Parathyroid adenoma (tissue), 2 donors: ENCODE measurements around the gene EVA1C.

Source experiments
- H2AFZ ChIP-seq: fragments of 300-600 bp; sonication (generic); one replicate; pipeline ENCODE4 v1.7.0; 2017; ENCODE audit warnings: antibody characterized with exemption, mild to moderate bottlenecking
- H3K27ac ChIP-seq: fragments of 300-600 bp; sonication (generic); one replicate; pipeline ENCODE4 v1.7.0; 2017
- H3K27me3 ChIP-seq: fragments of 300-600 bp; sonication (generic); one replicate; pipeline ENCODE4 v1.7.0; 2017; ENCODE audit warnings: low read length; ENCODE audit not compliant: control insufficient read depth, insufficient read depth
- H3K36me3 ChIP-seq: fragments of 300-600 bp; sonication (generic); one replicate; pipeline ENCODE4 v1.7.0; 2017; ENCODE audit warnings: low read length; ENCODE audit not compliant: control insufficient read depth, insufficient read depth
- H3K4me1 ChIP-seq: fragments of 300-600 bp; sonication (generic); one replicate; pipeline ENCODE4 v1.7.0; 2017; ENCODE audit warnings: control low read depth
- H3K4me2 ChIP-seq: fragments of 300-600 bp; sonication (generic); one replicate; pipeline ENCODE4 v1.7.0; 2017; ENCODE audit warnings: low read length
- H3K4me3 ChIP-seq: fragments of 300-600 bp; sonication (generic); one replicate; pipeline ENCODE4 v1.7.0; 2017; ENCODE audit warnings: low read depth, low read length
- H3K79me2 ChIP-seq: fragments of 300-600 bp; sonication (generic); one replicate; pipeline ENCODE4 v1.7.0; 2017; ENCODE audit warnings: control low read depth
- H3K9ac ChIP-seq: fragments of 300-600 bp; sonication (generic); one replicate; pipeline ENCODE4 v1.7.0; 2017; ENCODE audit warnings: mild to moderate bottlenecking
- H3K9me3 ChIP-seq: fragments of 300-600 bp; sonication (generic); one replicate; pipeline ENCODE4 v1.7.0; 2017; ENCODE audit warnings: low read length; ENCODE audit not compliant: control insufficient read depth
- CTCF ChIP-seq: fragments of 300-600 bp; sonication (generic); IDR thresholded peaks from one replicate; pipeline ENCODE4 v1.7.0; 2017; ENCODE audit warnings: antibody characterized with exemption, mild to moderate bottlenecking
- donor health status: primary hyperparathyroidism.

EVA1C gene

GRCh38 chr21:32412162-32413014 is at the start of gene EVA1C:
EVA1C (plus strand) TSS chr21:32412706; CDS start chr21:32412854, 148 bp downstream.
- Histone ChIP-seq H3K9ac (peak within 1 kb of the TSS; percentile 80), H3K4me1 (peaks cover 4% of the 10 kb centered on the region)
- no peak for TF ChIP-seq CTCF

DNA sequence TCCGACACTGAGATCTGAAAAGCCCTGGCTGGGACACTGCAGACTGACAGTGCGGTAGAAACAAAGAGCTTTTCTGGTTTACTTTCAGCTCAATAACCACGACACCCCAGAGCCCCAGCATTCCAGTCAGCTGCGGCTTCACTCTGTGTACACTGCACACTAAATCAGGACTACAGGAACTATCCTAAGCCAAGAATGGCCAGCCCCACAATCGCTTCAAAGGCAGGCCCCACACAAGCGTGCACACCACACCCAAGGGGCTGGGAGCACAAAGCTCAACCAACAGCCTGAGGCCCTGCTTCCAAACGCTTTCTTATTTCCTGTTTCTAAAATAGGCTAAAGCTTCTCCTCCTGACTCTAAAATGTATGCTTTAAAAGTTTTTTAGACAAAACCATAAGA is 48.1 kb upstream of the EVA1C start:
- no peak overlapping the region for H3K9ac ChIP-seq
- H3K27me3 ChIP-seq, result no peaks in the 10 kb centered on the region
- peak overlapping the region; percentile 39 for H3K27ac ChIP-seq
- no peak for TF ChIP-seq CTCF
- H3K9me3 ChIP-seq, result no peaks in the 10 kb centered on the region
- no peaks in the 10 kb centered on the region for H3K36me3 ChIP-seq
- no peak overlapping the region for H2AFZ ChIP-seq
- H3K4me1 ChIP-seq, result peaks cover 24% of the 10 kb centered on the region
- peaks cover 9% of the 10 kb centered on the region for H3K79me2 ChIP-seq
- no peak overlapping the region for H3K4me3 ChIP-seq
- no peak overlapping the region for H3K4me2 ChIP-seq

More at GRCh38 chr21:32412162-32413014, at the start of gene EVA1C:
- no peaks in the 10 kb centered on the region for H3K27me3 ChIP-seq
- H3K79me2 ChIP-seq, result peaks cover 4% of the 10 kb centered on the region
- H3K9me3 ChIP-seq, result no peaks in the 10 kb centered on the region
- H2AFZ ChIP-seq, result peak within 1 kb of the TSS; percentile 88
- peak within 1 kb of the TSS; percentile 86 for H3K4me3 ChIP-seq
- H3K4me2 ChIP-seq, result peak within 1 kb of the TSS; percentile 93
- no peaks in the 10 kb centered on the region for H3K36me3 ChIP-seq
- peak within 1 kb of the TSS; percentile 98 for H3K27ac ChIP-seq

DNA sequence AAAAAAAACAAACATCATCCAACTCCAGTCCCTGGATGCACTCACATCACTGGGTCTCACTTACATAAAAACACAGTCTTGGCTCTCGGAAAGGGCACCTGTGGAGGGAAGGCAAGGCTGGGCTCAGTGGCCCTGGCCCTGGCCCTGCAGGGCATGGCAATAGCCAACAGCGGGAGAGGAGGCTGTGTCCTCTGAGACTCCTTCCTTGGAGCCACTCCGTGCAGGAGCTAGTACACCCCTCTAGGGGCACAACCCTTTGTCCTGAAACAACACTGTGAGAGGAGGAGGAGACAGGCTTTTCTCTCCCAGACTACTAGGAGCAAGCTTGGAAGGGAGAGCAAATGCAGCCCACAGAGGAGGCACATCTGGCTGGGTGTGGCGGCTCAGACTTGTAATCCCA is 47.7 kb upstream of the EVA1C start:
- Histone ChIP-seq H3K27me3 (no peaks in the 10 kb centered on the region), H2AFZ (no peak overlapping the region), H3K4me2 (no peak overlapping the region), H3K79me2 (peaks cover 9% of the 10 kb centered on the region), H3K36me3 (no peaks in the 10 kb centered on the region), H3K9me3 (no peaks in the 10 kb centered on the region), H3K9ac (no peak overlapping the region), H3K4me1 (peaks cover 24% of the 10 kb centered on the region), H3K4me3 (no peak overlapping the region), H3K27ac (no peak overlapping the region)
- TF ChIP-seq CTCF, result no peak

DNA sequence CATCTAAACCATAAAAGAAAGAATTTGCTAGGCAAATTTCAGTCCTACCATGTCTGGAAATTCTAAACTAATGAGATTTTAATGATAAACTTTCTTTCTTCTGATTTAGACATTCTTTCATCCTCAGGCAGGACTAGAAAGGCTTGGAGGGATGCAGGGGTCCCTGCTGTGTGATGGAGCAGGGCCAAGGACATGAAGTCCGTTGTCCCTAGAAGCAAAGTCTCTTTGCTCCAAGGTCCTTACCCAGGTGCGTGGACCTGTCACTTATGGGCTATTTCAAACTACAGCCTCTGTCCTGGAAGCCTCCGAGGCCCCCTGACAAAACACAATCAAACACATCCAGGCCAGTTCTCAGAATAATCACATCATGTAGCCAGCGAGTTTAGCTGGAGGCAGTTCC is 46.3 kb upstream of the EVA1C start:
- H3K27ac ChIP-seq, result peak overlapping the region; percentile 97

More for the DNA sequence above, 46.3 kb upstream of the EVA1C start:
- no peaks in the 10 kb centered on the region for H3K9me3 ChIP-seq
- no peak overlapping the region for H3K9ac ChIP-seq
- H3K4me1 ChIP-seq, result peaks cover 30% of the 10 kb centered on the region
- no peak overlapping the region for H3K4me2 ChIP-seq
- peaks cover 9% of the 10 kb centered on the region for H3K79me2 ChIP-seq
- no peaks in the 10 kb centered on the region for H3K27me3 ChIP-seq
- no peak overlapping the region for H2AFZ ChIP-seq
- H3K36me3 ChIP-seq, result no peaks in the 10 kb centered on the region
- no peak overlapping the region for H3K4me3 ChIP-seq
- no peak for TF ChIP-seq CTCF
